SHP77 treated with DMSO at 0.1 percent for 48 hours (cell line): Measurements from ENCODE around the gene RIMBP2.

Experiments used
- DNase-seq: peaks from one replicate; lab custom pipeline; 2025; lab: John Stamatoyannopoulos, UW

RIMBP2 gene

GRCh38 chr12:130537655-130538054 lies 178.4 kb downstream of the RIMBP2 start:
- no peak for DNase-seq

DNA sequence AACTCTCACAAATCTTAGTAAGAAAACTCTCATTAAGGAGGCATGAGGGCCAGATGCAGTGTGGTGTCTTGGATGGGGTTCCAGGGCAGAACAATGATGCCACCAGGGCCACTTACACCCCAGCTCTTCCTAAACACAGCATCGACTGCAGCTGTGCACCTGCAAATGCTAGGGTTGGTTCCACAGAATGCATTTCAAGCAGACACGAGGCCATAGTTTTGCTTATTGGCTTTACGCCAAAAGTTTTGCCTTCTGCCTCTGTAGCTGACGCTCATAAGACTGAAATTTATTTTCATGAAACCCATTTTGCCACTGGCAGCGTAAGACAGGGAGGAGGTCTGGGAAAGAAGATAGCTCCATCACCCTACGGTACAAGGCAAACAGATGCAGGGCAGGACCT lies 179.0 kb downstream of the RIMBP2 start:
- DNase-seq: no peak

- no peak for DNase-seq
These were observed 185.7 kb downstream of the RIMBP2 start for GRCh38 chr12:130530429-130530828.

DNA sequence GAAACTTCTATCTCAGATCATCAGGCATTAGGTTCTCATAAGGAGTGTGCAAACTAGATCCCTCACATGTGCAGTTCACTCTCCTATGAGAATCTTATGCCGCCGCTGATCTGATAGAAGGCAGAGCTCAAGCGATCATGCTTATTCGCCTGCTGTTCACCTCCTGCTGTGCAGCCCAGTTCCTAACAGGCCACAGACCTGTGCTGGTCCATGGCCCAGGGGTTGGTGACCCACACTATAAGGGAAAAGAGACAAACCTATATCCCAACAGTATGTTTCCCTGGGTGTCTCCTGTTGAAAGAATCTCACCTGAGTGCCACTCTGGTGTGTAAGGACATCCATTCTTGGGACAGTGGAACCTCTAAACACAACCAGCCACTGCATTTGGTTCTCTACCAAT lies 186.3 kb downstream of the RIMBP2 start:
- DNase-seq: no peak

DNA sequence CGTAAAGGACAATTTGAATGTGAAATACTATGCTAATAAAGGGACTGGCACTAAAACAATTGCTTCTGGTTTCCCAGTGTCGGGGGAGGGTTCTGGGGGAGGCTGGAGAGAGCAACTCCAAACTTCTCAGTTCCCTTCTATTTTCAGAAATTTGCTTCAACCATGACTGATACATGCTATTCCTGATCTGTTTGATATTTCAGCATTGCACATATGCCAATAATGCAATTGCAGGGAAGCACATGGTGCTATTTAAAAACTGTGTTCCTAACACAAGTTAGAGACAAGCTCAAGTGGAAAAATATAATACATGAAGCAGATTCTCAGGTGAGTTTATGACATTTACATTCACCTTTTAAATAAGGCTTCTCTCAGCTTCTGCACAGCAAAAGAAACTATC lies 188.9 kb downstream of the RIMBP2 start:
- no peak for DNase-seq

- no peak for DNase-seq
These were observed 189.3 kb downstream of the RIMBP2 start for GRCh38 chr12:130526813-130527212.

DNA sequence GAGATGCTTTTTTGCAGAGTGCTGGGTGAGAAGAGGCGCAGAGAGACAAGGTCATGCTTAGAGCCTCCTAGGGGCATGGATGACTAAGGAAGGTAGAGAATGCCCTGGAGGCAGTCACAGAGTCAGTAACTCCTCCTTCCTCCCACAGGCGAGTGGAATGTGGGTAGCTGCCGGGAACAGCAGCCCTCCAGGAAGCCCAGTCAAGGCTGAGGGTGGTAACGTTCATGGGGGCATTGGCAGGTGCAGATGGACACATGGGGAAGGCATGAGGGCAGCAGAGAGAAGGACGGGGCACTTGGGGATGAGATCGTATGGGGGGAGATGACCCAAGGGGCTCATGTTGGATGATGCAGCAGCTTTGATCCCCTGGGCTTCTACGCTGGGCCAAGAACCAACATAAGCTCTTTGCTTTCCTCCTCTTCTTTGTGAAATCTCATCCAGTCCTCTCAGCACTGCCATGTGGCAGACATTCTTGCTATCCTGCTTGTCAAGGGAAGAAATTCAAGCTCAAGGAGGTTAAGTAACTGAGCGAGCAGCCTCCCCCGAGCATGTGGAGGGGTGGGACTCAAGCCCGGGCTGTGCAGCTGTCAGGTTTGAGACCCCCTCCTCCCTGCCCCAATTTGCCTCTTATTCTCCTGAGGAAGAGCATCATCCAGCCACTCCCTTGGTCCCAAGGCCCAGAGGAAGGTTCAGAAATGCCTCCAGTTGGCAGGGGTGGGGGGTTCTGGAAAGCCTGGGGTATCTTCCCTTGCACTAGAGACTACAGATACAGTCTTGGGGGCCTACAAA lies 190.5 kb downstream of the RIMBP2 start:
- no peak for DNase-seq

DNA sequence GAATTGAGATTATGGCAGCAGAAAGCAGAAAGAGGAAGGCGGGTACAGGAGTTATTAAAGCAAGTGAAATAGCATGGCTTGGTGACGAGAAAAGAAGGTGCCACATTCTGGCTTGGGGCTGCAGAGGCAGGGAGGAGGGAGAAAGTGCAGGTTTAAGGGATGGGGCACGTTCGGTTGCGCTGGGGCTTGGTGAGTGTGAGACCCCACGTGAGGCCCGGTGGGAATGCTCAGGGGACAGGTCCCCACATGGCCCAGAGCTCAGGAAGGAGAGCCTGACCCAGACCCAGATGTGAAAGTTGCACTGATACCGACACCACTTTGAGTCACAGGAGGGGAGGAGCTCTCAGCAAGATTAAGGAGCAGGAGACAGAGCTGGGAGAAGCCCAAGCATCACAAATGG lies 191.3 kb downstream of the RIMBP2 start:
- no peak for DNase-seq

DNA sequence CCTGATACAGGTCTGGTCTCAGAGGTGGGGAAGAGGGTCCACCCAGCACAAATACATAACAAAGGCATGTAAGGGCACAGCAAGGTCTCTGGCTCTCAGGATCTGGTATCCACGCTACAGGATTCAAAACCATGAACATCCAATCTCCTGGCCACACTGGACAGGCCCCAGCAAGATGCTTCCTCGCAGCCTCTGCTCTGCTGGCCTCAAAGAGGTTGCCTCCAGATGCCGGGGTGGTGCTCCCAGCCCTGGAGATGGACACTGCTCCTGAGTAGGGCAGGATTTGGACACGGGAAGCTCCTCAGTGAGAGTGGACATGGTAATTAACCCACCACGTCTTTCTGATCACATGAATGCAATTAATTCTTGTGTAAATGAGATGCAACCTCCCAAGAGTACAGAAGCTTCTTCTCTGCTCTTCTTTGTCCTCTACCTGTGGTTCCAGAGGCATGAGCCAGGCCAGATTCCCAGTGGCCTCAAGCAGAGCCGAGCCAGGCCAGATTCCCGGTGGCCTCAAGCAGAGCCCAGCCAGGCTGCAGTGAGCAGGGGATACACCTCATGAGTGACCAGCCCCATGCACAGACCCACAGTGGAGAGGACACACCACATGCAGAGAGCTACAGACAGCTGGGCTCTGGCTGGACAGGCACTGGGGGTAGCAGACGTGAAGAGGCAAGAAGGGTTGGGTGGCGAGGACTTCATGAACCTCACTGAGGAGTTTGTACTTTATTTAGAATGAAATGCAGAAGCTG lies 192.1 kb downstream of the RIMBP2 start:
- no peak for DNase-seq

GRCh38 chr12:130523208-130523607 lies 192.9 kb downstream of the RIMBP2 start:
- DNase-seq: no peak

DNA sequence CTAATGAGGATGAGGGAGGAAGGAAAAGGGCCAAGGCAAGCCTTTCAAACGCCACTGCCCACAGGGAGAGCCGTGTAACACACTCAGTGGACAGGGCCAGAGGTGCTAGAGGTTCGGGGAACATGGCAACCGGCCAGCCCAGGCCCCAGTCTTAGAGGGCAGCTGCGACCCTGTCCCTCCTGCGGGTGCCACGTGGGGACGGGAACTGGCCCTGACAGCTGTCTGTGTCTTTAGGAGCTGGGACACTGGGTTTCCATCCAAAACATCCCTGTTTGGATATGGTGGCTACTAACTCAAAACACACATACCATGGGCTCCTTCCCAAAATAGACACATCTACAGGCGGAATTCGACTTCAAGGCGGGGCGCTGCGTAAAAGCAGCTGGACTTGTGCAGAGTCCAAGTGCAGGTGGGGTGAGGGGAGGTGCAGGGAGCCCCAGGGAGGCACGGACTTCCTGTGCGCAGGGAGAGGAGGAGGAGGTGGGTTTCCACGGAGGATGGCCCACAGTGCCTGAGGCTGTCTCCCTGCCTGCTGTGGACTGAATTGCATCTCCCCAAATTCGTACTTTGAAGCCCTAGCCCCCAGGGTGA lies 193.8 kb downstream of the RIMBP2 start:
- DNase-seq: no peak

DNA sequence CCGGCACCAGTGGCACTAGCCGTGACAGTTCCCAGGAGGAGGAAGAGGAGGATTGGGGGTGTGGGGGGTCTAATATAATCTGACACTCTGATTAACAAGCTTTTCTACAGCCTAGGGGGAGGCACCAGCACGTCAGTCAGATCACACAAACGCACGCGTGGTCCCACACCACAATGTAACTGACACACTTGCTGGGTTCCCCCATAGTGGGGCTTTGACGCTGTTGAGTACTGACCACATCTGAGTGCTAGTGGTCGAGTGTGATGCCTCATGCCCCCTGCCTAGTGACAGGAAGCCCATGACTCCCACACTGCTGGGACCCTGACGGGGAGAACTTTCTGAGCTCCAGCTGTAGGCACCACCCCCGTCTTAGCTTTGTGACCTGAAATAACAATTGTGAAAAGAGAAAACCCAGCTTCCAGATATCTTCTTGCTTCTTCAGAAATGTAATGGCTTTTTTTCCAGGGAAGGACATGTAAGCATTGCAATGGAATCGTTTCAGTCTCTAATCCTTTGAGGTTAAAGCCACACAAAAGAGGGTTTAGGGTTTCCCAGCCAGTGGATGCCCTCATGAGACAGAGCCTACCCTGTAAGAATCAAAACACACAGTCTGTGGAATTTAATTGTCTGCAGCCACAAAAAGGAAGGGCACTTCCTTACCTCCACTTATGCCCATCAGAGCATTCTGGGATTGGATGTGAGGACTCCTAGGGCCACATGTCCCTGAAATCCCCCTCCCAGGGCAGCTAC lies 194.5 kb downstream of the RIMBP2 start:
- DNase-seq: no peak

DNA sequence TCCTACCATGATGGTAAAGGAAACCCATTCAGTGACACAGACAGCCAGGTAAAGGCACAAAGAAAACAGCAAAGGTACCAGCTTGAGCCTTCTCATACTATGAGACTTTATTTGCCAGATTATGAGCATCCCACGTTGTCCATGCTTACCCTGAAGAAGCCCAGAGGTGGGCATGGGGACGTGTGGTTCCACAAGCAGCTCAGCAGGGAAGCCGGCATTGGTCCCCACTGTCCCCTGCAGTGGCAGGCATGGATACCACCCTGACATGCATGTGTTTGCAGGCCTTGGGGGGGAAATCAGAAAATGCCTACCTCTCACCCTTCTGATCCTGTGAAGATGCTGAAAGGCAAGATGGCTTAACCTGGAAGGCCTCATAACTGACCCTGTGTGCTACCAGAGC lies 195.3 kb downstream of the RIMBP2 start:
- DNase-seq: no peak

DNA sequence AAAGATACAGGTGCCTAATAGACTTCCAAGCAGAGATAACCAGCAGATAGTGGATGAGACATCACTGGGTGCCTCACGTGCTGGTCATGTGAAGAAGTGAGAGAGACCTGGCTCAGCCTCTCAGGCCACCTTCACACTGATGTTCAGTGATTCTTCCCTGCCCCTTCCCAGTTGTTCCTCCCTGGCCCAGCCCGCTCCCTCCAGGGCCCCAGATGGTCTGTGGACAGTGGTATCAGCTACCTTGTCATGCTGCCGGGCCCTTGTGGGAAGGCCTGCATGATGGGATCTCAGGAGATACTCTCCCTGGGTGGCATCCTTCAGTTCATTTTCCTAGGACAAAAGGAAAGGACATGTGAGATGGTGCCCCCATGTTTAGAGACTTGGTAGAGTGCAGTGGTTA lies 198.5 kb downstream of the RIMBP2 start:
- no peak for DNase-seq

DNA sequence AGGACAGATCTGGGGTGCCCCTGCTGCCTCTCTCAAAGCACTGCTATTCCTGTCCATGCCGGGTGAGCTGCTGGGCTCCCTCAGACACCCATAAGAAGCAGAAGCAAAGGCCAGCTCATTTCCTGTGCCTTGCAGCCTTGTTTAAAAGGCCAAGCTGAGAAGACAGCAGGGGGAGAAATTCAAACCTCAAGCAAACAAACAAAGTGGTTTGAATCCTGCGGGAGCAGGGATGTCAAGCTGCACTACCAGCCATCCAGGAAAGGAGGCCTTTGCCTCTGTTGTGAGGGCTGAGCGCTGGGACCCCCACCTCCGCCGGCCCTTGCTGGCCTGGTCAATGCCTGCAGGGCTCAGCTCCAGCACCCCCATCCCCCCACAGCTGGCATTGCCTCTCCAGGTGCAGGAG lies 201.9 kb downstream of the RIMBP2 start:
- peak; percentile 32 for DNase-seq

GRCh38 chr12:130513556-130513955 lies 202.5 kb downstream of the RIMBP2 start:
- DNase-seq: no peak

GRCh38 chr12:130511285-130511684 lies 204.8 kb downstream of the RIMBP2 start:
- DNase-seq: no peak

- DNase-seq: no peak
These were observed 206.6 kb downstream of the RIMBP2 start for GRCh38 chr12:130509454-130509853.

- DNase-seq: no peak
These were observed 207.3 kb downstream of the RIMBP2 start for GRCh38 chr12:130508847-130509246.

DNA sequence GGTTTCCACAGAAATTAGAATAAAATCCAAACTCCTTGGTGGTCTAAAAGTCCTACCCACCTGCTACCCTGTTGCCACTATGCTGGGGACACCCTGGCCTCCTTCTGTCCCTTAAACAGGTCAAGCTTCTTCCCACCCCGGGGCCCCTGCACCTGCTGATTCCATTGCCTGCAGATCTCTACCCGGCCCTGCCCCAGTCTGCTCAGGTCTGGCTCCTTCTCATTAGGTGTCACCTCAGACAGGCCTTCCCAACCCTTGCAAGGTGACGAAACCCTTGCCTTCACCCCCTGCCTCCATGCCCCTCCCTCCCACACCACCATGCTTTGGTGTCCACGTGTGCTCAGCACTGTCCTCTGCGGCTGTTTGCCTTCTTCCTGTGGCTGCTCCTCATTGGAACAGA lies 207.8 kb downstream of the RIMBP2 start:
- no peak for DNase-seq

- no peak for DNase-seq
These were observed 209.3 kb downstream of the RIMBP2 start for GRCh38 chr12:130506844-130507243.

DNA sequence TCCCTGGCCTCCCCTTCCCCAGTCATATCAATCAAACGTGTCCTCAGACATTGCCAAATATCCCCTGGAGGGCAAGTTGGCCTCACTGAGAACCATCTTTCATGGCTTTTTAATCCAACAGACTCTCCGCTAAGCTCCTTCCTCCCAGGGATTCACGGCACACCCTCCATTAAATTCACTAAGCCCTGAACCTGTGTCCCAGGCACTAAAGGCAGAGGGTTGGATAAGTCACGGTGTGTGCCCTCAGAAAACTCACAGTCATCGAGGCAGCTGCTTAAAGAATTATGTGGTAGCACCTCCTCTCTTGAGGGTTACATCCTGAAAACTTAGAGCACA lies 211.3 kb downstream of the RIMBP2 start:
- DNase-seq: no peak
